GM18508 (cell line): ENCODE data around the gene RHOB.

Experiments used
- ATAC-seq: cut with Tn5 transposase; IDR thresholded peaks from one replicate; pipeline ENCODE4 v1.9.1; 2021; ENCODE audit warnings: moderate number of reproducible peaks; ENCODE audit not compliant: insufficient read depth, unreplicated experiment

The RHOB gene

GRCh38 chr2:20471902-20472559, 25.2 kb downstream of the RHOB start:
- no peak for ATAC-seq

GRCh38 chr2:20472569-20472968, 25.7 kb downstream of the RHOB start:
- no peak for ATAC-seq

- no peak for ATAC-seq
Observed at GRCh38 chr2:20473128-20473527, 26.3 kb downstream of the RHOB start.

GRCh38 chr2:20474757-20475566, 28.1 kb downstream of the RHOB start:
- no peak for ATAC-seq

- no peak for ATAC-seq
Observed at GRCh38 chr2:20475567-20475952, 28.7 kb downstream of the RHOB start.

GRCh38 chr2:20476481-20476880, 29.6 kb downstream of the RHOB start:
- ATAC-seq, result no peak

GRCh38 chr2:20476950-20477349, 30.1 kb downstream of the RHOB start:
- ATAC-seq, result no peak

GRCh38 chr2:20478961-20479360, 32.1 kb downstream of the RHOB start:
- ATAC-seq, result no peak

GRCh38 chr2:20479835-20480234, 33.0 kb downstream of the RHOB start:
- ATAC-seq, result no peak

GRCh38 chr2:20480913-20481312, 34.0 kb downstream of the RHOB start:
- ATAC-seq, result no peak

- ATAC-seq, result no peak
Observed at GRCh38 chr2:20481798-20482405, 35.0 kb downstream of the RHOB start.

GRCh38 chr2:20482725-20483124, 35.9 kb downstream of the RHOB start:
- no peak for ATAC-seq

- ATAC-seq, result no peak
Observed at GRCh38 chr2:20483194-20483895, 36.5 kb downstream of the RHOB start.

- ATAC-seq, result no peak
Observed at GRCh38 chr2:20484034-20484617, 37.3 kb downstream of the RHOB start.

- ATAC-seq, result no peak
Observed at GRCh38 chr2:20484810-20485611, 38.1 kb downstream of the RHOB start.

- no peak for ATAC-seq
Observed at GRCh38 chr2:20485612-20486388, 38.9 kb downstream of the RHOB start.

GRCh38 chr2:20486571-20486970, 39.7 kb downstream of the RHOB start:
- no peak for ATAC-seq

GRCh38 chr2:20487030-20487391, 40.1 kb downstream of the RHOB start:
- ATAC-seq, result no peak
